Measurements from ENCODE around the gene CSF1. TPM values are rescaled to one million over a fixed set of nuclear protein-coding genes. Genes with fewer than 3 reads are reported as not detected.
A peak's percentile ranks its signal among the peaks of the same experiment; 100 is the strongest.

CSF1 gene
- total and polyA plus RNA-seq, 2 donors (not counting 1 experiment from before 2014, with no cell fraction given), result 28.6 to 48.9 TPM

- TF ChIP-seq EZH2 (IDR thresholded peaks at IDR 0.05; ENCODE audit: low read length, missing control alignments), result no peak
- TF ChIP-seq, protein P1, sequence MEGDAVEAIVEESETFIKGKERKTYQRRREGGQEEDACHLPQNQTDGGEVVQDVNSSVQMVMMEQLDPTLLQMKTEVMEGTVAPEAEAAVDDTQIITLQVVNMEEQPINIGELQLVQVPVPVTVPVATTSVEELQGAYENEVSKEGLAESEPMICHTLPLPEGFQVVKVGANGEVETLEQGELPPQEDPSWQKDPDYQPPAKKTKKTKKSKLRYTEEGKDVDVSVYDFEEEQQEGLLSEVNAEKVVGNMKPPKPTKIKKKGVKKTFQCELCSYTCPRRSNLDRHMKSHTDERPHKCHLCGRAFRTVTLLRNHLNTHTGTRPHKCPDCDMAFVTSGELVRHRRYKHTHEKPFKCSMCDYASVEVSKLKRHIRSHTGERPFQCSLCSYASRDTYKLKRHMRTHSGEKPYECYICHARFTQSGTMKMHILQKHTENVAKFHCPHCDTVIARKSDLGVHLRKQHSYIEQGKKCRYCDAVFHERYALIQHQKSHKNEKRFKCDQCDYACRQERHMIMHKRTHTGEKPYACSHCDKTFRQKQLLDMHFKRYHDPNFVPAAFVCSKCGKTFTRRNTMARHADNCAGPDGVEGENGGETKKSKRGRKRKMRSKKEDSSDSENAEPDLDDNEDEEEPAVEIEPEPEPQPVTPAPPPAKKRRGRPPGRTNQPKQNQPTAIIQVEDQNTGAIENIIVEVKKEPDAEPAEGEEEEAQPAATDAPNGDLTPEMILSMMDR (conservative IDR thresholded peaks at IDR 0.05 in 1 of 2, IDR thresholded peaks at IDR 0.05 in 1 of 2; ENCODE audit: low read depth in 1 of 2, low read length in 2 of 2), result no peak
- no peaks in the 10 kb centered on the region for H3K79me2 ChIP-seq (ENCODE audit: control insufficient read depth, insufficient read depth, low read length)
- no peak overlapping the region for H3K4me2 ChIP-seq (ENCODE audit: extremely low read depth, insufficient read depth, low read length)
- H3K9me3 ChIP-seq (ENCODE audit: control insufficient read depth, insufficient read depth, low read depth, low read length), result no peaks in the 10 kb centered on the region
- H3K36me3 ChIP-seq (ENCODE audit: control insufficient read depth, insufficient read depth, low read length), result no peaks in the 10 kb centered on the region
- DNase-seq (ENCODE audit: low read depth in 2 of 2), result no peak
- no peak overlapping the region for H2AFZ ChIP-seq (ENCODE audit: low read length)
- no peaks in the 10 kb centered on the region for H3K27me3 ChIP-seq (ENCODE audit: control insufficient read depth, insufficient read depth, low read length)
- no peak overlapping the region for H3K4me3 ChIP-seq (replicated peaks in 1 of 4; ENCODE audit: control extremely low read depth in 1 of 4, insufficient read depth in 1 of 4, low read depth in 3 of 4, low read length in 4 of 4)
- H3K27ac ChIP-seq (ENCODE audit: insufficient read depth, low read length), result no peak overlapping the region
- H4K20me1 ChIP-seq (ENCODE audit: control insufficient read depth, extremely low read depth, insufficient read depth, low read length), result no peaks in the 10 kb centered on the region
- H3K4me1 ChIP-seq (ENCODE audit: control insufficient read depth, extremely low read depth, insufficient read depth, low read length), result peaks cover 8% of the 10 kb centered on the region
- H3K9ac ChIP-seq (ENCODE audit: insufficient read depth, low read length), result no peak overlapping the region
Observed at GRCh38 chr1:109960745-109961094, 50.1 kb downstream of the CSF1 start.

DNA sequence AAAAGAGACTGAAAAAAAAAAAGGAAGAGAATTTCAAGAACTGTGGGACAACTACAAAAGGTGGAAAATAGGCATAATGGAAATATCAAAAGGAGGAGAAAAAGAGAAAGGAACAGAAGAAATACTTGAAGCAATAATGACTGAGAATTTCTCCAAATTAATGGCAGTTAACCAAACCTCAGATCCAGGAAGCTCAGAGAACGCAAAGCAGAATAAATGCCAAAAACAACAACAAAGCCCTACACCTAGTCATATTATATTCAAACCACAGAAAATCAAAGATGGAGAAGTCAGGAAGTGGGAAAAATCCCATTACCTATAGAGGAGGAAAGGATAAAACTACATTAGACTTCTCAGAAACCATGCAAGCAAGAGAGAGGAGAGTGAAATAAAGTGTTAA is 53.2 kb downstream of the CSF1 start:
- DNase-seq (ENCODE audit: low read depth in 2 of 2), result peak; percentile 42 to 66
- Histone ChIP-seq H3K4me1 (ENCODE audit: control insufficient read depth, extremely low read depth, insufficient read depth, low read length) (peaks cover 8% of the 10 kb centered on the region), H3K79me2 (ENCODE audit: control insufficient read depth, insufficient read depth, low read length) (no peaks in the 10 kb centered on the region), H3K4me3 (replicated peaks in 1 of 4; ENCODE audit: control extremely low read depth in 1 of 4, insufficient read depth in 1 of 4, low read depth in 3 of 4, low read length in 4 of 4) (no peak overlapping the region), H3K9me3 (ENCODE audit: control insufficient read depth, insufficient read depth, low read depth, low read length) (no peaks in the 10 kb centered on the region), H3K9ac (ENCODE audit: insufficient read depth, low read length) (no peak overlapping the region), H2AFZ (ENCODE audit: low read length) (no peak overlapping the region), H3K4me2 (ENCODE audit: extremely low read depth, insufficient read depth, low read length) (no peak overlapping the region), H3K36me3 (ENCODE audit: control insufficient read depth, insufficient read depth, low read length) (no peaks in the 10 kb centered on the region), H4K20me1 (ENCODE audit: control insufficient read depth, extremely low read depth, insufficient read depth, low read length) (no peaks in the 10 kb centered on the region), H3K27ac (ENCODE audit: insufficient read depth, low read length) (no peak overlapping the region), H3K27me3 (ENCODE audit: control insufficient read depth, insufficient read depth, low read length) (no peaks in the 10 kb centered on the region)
- TF ChIP-seq, protein P1 (conservative IDR thresholded peaks at IDR 0.05 in 1 of 2, IDR thresholded peaks at IDR 0.05 in 1 of 2; ENCODE audit: low read depth in 1 of 2, low read length in 2 of 2), result no peak
- no peak for TF ChIP-seq EZH2 (IDR thresholded peaks at IDR 0.05; ENCODE audit: low read length, missing control alignments)

GRCh38 chr1:109969146-109969829 is 58.6 kb downstream of the CSF1 start:
- Histone ChIP-seq H3K9me3 (ENCODE audit: control insufficient read depth, insufficient read depth, low read depth, low read length) (no peaks in the 10 kb centered on the region), H4K20me1 (ENCODE audit: control insufficient read depth, extremely low read depth, insufficient read depth, low read length) (no peaks in the 10 kb centered on the region), H3K9ac (ENCODE audit: insufficient read depth, low read length) (no peak overlapping the region), H3K4me2 (ENCODE audit: extremely low read depth, insufficient read depth, low read length) (no peak overlapping the region), H3K4me3 (replicated peaks in 1 of 4; ENCODE audit: control extremely low read depth in 1 of 4, insufficient read depth in 1 of 4, low read depth in 3 of 4, low read length in 4 of 4) (no peak overlapping the region), H3K27ac (ENCODE audit: insufficient read depth, low read length) (no peak overlapping the region), H3K79me2 (ENCODE audit: control insufficient read depth, insufficient read depth, low read length) (no peaks in the 10 kb centered on the region), H3K4me1 (ENCODE audit: control insufficient read depth, extremely low read depth, insufficient read depth, low read length) (no peaks in the 10 kb centered on the region), H3K27me3 (ENCODE audit: control insufficient read depth, insufficient read depth, low read length) (no peaks in the 10 kb centered on the region), H3K36me3 (ENCODE audit: control insufficient read depth, insufficient read depth, low read length) (no peaks in the 10 kb centered on the region), H2AFZ (ENCODE audit: low read length) (no peak overlapping the region)
- peak; percentile 72 to 80 for DNase-seq (ENCODE audit: low read depth in 2 of 2)
- TF ChIP-seq, protein P1 (conservative IDR thresholded peaks at IDR 0.05 in 1 of 2, IDR thresholded peaks at IDR 0.05 in 1 of 2; ENCODE audit: low read depth in 1 of 2, low read length in 2 of 2), result no peak
- TF ChIP-seq EZH2 (IDR thresholded peaks at IDR 0.05; ENCODE audit: low read length, missing control alignments), result no peak
